GM19452 (cell line): ENCODE data around the gene KRTAP3-3.
"Not testable (repeated sequence)": the region's sequence is repeated elsewhere in the genome, so short reads cannot be mapped to it uniquely, and the experiment has no call there.

Experiments
- ATAC-seq: cut with Tn5 transposase; IDR thresholded peaks from one replicate; pipeline ENCODE4 v1.9.1; 2021; ENCODE audit not compliant: unreplicated experiment

The KRTAP3-3 gene

GRCh38 chr17:40993839-40994238 lies at the start of gene KRTAP3-3:
Gene KRTAP3-3 (minus strand): TSS chr17:40994164. CDS start chr17:40994097, 67 bp downstream.
- no peak for ATAC-seq

GRCh38 chr17:41042953-41043352 lies 49.0 kb upstream of the KRTAP3-3 start:
- no peak for ATAC-seq

GRCh38 chr17:41040783-41041571 lies 47.0 kb upstream of the KRTAP3-3 start, which contains the start of gene KRTAP1-1:
Gene KRTAP1-1 (minus strand): TSS chr17:41041450. CDS start chr17:41041397, 53 bp downstream.
- not testable (repeated sequence) for ATAC-seq

- no peak for ATAC-seq
These were observed 43.9 kb upstream of the KRTAP3-3 start for GRCh38 chr17:41037853-41038350.

DNA sequence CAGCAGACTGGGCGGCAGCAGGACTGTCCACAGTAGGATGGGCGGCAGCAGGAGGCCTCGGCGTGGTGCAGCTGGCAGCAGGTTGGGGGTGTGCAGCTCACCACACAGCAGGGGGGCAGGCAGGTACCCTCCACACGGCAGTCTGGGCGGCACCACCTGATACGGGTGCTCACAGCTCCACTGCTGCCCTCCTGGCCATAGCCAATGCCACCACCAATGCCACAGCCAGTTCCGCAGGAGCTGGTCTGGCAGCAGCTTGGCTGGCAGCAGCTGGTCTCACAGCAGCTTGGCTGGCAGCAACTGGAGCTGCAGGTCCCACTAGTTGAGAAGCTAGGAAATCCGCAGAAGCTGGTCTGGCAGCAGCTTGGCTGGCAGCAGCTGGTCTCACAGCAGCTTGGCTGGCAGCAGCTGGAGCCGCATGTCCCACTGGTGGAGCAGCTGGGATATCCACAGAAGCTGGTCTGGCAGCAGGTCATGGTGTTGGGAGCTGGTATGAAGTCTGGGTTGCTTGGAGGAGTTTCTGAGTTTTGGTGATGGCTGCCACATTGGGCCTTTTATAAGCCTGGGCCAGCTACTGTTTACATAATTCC lies 40.5 kb upstream of the KRTAP3-3 start, which contains the start of gene KRTAP1-3:
KRTAP1-3 (minus strand) TSS at position 529 of the 590 bp plus-strand sequence; CDS start at position 476, 53 bp downstream.
- ATAC-seq, result not testable (repeated sequence)

DNA sequence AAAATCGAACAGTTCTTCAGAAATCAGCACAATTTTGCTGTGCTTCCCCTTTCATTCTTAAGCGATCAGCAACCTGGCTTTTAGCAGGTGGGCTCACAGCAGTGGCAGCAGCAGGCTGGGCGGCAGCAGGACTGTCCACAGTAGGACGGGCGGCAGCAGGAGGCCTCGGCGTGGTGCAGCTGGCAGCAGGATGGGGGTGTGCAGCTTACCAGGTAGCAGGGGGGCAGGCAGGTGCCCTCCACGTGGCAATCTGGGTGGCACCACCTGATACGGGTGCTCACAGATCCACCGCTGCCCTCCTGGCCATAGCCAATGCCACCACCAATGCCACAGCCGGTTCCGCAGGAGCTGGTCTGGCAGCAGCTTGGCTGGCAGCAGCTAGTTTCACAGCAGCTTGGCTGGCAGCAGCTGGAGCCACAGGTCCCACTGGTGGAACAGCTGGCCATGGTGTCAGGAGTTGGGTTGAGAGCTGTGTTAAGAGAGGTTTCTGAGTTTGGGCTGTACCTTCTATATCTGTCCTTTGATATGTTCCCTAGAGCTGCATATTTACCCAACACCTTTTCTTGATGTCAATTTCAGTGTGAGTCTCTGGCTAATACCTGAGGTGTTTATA lies 35.8 kb upstream of the KRTAP3-3 start, which contains the start of gene KRTAP1-4:
KRTAP1-4 (minus strand) TSS at position 563 of the 613 bp plus-strand sequence; CDS start at position 446, 117 bp downstream.
- no peak for ATAC-seq

DNA sequence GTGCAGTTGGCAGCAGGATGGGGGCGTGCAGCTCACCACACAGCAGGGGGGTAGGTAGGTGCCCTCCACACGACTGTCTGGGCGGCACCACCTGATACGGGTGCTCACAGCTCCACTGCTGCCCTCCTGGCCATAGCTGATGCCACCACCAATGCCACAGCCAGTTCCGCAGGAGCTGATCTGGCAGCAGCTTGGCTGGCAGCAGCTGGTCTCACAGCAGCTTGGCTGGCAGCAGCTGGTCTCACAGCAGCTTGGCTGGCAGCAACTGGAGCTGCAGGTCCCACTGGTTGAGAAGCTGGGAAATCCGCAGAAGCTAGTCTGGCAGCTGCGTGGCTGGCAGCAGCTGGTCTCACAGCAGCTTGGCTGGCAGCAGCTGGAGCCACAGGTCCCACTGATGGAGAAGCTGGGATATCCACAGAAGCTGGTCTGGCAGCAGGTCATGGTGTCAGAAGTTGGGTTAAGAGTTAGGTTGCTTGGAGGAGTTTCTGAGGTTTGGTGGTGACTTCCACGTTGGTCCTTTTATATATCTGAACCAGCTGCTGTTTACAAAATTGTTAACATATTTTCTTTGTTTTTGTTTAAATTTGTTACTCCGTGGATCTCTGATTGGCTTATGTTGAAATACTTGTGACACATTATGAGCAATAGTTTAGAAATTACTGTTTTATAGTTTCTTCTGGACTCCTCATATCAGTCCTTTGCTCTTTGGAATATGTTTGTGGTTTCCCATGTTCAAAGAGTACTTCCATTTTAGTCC lies 32.9 kb upstream of the KRTAP3-3 start, which contains the start of gene KRTAP1-5:
KRTAP1-5 (minus strand) TSS at position 494 of the 757 bp plus-strand sequence; CDS start at position 441, 53 bp downstream.
- ATAC-seq, result no peak

- ATAC-seq, result no peak
These were observed 30.7 kb upstream of the KRTAP3-3 start for GRCh38 chr17:41024697-41025096.

DNA sequence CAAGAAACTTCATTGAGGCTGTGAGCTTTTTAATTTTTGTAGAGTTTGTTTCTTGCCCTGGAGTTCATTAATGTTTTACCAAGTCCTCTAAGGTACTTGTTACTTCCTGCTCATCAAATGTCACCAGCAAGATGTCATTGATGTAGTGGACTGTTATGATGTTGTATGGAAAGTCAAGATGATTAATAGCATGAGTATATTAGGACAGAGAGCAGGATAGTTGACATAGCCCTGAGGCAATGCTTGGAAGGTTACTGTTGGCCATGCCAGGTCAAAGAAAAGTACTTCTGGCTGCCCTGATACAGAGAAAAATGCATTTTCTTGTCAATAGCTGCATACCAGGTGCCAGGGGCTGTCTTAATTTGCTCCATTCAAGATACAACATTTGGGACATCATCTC lies 26.4 kb upstream of the KRTAP3-3 start:
- ATAC-seq, result no peak

DNA sequence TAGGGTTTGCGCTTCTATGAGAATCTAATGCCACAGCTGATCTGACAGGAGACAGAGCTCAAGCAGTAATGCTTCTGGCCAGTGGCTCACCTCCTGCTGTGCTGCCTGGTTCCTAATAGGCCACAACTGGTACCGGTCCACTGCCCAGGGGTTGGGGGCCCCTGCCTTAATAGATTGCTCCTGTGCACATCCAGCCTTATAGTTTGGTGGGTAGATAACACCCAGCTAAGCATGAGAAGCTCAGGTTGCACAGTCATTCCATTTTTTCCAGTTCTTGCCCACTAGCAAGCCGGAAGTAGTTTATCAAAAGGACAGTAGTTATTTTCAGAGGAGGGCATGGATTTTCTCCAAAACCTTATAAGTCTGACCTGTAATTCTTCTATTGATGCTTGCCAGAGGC lies 25.5 kb upstream of the KRTAP3-3 start:
- ATAC-seq, result no peak

- ATAC-seq, result no peak
These were observed 24.6 kb upstream of the KRTAP3-3 start for GRCh38 chr17:41018541-41018940.

DNA sequence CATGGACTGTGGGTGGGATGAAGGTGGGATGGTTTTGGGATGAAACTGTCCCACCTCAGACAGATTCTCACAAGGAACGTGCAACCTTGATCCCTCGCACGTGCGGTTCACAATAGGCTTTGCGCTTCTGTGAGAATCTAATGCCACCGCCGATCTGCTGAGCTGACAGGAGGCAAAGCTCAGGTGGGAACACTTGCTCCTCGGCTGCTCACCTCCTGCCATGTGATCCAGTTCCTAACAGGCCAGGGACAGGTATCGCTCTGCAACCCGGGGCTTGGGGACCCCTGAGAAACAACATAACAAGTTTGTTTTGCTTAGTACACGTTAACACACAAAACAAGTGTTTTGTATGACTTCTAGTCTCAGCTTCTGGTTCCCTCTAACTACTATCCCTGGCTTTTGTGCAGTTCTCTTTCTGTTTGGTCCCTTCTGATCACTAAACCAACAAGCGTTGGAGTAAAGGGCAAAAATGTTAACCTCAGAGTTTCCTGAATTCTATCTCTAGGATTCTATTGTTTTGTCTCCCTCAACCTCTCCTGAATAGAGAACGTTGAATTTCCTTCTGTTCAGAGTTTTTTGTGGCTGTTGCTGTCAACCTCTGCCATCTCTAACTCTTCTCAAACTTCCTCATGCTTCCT lies 22.7 kb upstream of the KRTAP3-3 start:
- no peak for ATAC-seq

DNA sequence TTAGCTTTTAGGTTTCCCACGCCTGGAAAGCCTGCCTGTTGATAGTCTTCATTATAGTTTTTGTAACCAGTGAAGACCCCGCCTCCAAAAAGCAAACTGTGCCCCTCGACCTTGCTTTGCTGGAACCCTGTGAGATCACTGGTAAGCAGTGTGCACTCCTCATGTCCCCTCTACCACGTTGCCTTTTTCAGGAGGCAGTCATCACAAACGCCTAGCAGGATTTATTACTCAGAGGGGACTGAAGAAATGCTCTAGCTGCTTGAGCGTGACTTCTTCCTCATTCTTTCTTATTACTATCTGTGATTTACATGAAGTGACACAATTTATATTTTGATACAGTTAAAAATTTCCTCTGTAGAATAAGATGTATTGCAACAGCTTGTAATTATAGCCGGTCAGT lies 21.5 kb upstream of the KRTAP3-3 start:
- no peak for ATAC-seq

- ATAC-seq, result no peak
These were observed 19.6 kb upstream of the KRTAP3-3 start for GRCh38 chr17:41013606-41014005.

DNA sequence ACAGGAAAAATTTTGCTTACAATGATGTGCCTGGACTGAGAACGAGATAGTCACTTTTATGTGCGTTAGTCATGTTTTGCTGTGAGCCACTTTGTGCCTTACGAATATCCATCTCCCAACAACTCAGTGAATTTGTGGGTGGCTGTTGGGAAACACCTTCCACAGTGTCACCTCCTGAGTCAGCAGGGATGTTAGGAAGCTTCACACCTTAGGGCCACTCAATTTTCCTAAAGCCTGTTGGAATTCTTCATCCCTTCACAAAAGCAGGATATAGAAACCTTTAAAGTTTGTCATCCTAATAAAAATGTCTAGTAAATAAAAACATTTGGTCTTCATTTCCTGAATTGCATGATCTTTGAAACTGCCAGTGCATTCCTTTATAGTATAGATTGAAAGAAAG lies 19.2 kb upstream of the KRTAP3-3 start:
- ATAC-seq, result no peak

DNA sequence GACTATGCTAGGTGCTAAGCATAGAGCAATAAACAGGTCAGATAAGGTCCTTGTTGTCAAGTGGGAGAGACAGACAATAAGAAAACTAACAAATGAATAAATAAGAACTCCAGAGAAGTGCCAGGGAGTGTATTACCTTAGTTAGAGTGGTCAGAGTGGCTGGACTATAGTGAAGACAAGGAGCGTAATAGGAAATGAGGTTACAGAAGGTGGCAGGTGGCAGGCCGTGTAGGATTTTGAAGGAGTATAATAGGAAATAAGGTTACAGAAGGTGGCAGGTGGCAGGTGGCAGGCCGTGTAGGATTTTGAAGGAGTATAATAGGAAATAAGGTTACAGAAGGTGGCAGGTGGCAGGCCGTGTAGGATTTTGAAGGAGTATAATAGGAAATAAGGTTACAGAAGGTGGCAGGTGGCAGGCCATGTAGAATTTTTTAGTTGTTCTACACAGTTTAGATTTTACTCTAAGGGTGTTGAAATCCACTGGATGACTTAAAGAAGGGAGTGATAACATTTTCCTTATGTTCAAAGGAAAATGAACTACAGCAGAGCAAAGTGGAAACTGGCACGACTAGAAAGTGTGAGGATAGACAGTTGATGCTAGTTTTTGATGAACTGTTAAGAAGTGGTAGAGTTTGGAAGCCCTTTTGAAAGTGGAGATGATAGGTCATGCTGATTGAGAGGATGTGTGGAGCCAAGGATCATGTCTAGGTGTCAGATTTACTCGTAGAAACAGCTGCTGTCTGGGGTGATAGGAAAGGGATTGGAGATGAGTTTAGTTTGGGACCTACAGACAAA lies 18.6 kb upstream of the KRTAP3-3 start:
- no peak for ATAC-seq

DNA sequence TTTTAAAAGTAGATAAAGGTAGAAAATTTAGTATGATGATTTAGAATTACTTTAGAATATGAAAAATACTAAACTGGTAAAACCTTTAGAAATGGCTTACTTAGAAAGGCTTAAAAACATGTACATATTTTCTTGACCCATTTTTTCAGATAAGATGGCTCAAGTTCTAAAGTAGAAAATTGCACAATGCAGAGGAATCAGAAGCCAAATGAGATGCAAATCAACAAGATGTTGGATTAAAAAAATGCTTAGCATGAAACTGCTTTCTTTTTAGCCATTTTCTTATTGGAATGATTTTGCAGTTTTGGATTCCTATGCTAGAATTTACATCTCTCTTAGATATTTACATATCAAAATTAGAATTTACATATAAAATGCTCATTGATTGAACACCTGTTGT lies 16.5 kb upstream of the KRTAP3-3 start:
- no peak for ATAC-seq

DNA sequence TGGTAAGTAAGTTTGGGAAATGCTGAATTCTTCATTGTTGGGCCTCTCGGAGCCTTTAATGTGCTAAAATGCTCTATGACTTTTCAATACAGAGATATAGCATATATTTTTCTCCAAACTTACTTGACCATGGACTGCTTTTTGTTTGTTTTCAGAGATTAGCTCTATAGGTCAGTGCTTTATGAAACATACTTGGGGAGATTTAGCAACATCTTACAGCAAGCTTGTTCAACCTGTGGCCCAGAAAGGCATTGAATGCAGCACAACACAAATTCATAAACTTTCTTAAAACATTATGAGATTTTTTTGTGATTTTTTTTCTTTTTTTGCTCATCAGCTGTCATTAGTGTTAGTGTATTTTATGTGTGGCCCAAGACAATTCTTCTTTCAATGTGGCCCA lies 16.0 kb upstream of the KRTAP3-3 start:
- no peak for ATAC-seq

- ATAC-seq, result no peak
These were observed 15.4 kb upstream of the KRTAP3-3 start for GRCh38 chr17:41009301-41009760.
